ENCODE data around the gene FRMD4B.

DNA sequence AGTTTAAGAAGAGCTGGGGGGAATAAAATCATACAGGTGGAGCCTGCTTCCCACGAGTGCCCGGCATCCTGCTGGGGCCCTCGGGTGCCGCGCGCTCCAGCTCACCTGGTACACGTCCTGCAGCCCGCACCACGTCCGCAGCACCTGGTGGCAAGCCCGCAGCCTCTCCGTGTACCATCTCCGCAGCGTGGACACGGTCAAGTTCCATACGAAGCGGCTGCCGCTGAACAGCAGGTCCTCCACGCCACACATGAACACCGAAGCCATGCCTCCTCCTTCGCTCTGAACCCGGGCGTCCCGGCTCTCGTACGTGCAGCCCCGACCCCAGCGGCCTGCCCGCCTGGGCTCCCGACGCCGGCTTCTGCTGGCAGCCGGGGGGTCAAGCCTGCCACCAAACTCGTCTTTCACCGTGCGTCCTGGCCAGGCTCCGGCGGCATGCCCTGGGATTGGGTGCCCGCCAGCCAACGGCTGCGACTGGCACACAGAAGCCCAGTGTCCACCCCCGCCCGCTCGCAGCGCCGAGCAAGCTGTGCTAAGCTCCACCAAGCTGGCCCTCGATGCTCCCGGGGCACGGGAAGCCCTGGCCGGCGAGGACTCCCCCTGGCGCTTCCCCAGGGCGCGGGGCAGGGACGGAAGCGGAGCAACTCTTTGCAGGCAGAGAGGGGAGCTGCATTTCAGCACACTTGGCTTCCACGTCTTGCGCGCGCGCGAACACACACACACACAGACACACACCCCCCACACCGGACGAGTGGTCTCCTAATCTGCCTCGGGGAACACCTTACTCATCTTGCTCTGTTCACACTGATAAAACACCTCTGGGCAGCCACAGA lies at the start of gene FRMD4B:
- no peak for TF ChIP-seq POLR2A (IDR thresholded peaks at IDR 0.05)
- TF ChIP-seq, protein P1, sequence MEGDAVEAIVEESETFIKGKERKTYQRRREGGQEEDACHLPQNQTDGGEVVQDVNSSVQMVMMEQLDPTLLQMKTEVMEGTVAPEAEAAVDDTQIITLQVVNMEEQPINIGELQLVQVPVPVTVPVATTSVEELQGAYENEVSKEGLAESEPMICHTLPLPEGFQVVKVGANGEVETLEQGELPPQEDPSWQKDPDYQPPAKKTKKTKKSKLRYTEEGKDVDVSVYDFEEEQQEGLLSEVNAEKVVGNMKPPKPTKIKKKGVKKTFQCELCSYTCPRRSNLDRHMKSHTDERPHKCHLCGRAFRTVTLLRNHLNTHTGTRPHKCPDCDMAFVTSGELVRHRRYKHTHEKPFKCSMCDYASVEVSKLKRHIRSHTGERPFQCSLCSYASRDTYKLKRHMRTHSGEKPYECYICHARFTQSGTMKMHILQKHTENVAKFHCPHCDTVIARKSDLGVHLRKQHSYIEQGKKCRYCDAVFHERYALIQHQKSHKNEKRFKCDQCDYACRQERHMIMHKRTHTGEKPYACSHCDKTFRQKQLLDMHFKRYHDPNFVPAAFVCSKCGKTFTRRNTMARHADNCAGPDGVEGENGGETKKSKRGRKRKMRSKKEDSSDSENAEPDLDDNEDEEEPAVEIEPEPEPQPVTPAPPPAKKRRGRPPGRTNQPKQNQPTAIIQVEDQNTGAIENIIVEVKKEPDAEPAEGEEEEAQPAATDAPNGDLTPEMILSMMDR (IDR thresholded peaks at IDR 0.05) = no peak
- TF ChIP-seq POLR2AphosphoS5 (IDR thresholded peaks at IDR 0.05; ENCODE audit: insufficient read depth in 1 of 2, low read depth in 1 of 2) = peak in 1 of 2 donors; percentile 27

Measured in vagina (tissue), 2 donors.